Measurements from ENCODE around the gene OR52N2.

OR52N2 gene

DNA sequence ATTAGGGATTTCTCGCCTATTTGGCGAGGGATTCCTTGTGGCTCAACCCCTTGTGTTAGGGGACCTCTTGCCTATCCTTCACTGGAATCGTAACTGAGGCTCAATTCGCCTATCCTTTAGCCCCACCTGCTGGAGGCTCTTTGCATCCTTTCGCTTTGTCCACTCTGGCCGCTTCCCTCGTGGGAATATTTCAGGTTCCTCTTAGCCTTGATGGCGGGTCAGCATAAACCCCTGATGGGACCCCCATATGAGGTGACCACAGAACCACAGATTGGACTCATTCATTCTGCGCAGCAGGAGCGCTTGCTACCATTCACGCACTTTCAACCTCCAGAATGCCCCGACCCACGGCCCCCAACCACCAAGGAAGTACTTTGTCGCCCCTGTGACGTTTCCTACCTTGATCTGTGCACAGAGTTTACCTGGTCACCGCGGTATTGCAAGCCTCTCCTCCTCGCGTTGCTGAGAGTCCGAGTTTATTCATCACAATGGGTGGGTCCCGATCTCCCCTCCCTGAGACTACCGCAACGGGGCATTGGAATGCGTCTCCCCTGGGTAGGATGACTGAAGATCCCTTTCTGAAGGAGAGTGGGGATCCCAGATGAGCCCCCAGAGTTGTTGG, at the start of gene OR52N2:
Gene OR52N2, plus strand, starts transcription at position 425 of the 622 bp plus-strand sequence. CDS start 11,412 bp downstream, outside the sequence.
- peak; percentile 54 to 56 for DNase-seq (ENCODE audit: low read depth in 1 of 2, low spot score in 1 of 2)

DNA sequence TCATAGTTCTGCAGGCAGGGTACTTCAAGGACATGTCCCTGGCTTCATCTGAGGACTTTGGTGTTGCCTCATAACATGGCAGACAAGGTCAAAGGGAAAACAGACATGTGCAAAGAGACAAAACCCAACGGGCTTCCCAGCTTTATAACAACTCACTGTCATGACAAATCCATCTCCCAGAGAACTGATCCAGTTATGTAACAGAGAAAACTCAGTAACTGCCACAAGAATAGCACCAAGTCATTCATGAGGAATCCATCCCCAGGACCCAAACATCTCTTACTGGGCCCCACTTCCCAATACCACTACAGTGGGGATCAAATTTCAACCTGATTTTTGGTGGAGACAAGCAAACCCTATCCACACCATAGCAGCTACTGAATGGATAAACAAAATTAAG, 41.7 kb upstream of the OR52N2 start:
- no peak for DNase-seq (ENCODE audit: low read depth in 1 of 2, low spot score in 1 of 2)

DNA sequence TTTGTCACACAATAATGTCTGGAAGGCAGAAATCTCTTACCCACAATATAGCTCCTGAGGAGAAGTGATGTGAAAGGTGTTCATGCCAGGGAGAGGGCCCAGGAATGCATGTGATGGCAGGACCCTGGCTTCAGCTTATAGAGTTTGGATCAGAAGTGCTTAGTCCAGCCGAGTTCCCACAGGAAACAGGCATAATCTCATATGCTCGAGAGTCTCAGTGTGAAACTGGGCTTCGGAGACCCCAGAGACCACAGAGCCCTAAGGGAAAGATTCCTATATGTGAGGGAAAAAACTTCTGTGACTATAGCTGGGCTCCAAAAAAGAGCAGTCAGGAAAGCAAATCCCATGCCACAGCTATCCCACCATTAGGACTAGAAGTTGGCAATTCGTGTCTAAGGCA, 25.5 kb upstream of the OR52N2 start, which contains the start of gene OR52N5:
Gene OR52N5, minus strand, starts transcription at position 101 of the 400 bp plus-strand sequence. CDS start 4,721 bp downstream, outside the sequence.
- DNase-seq (ENCODE audit: low read depth in 1 of 2, low spot score in 1 of 2): no peak

DNA sequence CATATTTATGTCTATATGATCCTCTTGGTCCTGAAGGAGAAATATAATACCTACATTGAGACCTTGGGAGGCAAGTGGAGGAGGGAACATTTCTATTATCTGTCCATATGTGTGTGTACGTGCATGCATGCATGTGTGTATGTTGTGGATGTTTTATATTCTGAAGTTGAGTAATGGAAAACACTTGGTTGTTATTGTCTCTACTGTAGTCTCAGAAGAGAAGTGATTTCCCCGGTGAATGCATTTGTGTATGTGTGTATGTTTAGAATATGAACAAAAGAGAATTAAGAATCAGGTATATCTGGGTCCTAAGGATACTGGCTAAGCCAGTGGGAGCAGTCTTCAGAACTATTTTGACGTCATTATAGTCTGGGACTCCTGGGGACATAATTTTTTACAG, 17.6 kb upstream of the OR52N2 start, which contains the start of gene OR52N1:
Gene OR52N1, minus strand, starts transcription at position 101 of the 400 bp plus-strand sequence. CDS start 2,449 bp downstream, outside the sequence.
- DNase-seq (ENCODE audit: low read depth in 1 of 2, low spot score in 1 of 2): no peak

DNA sequence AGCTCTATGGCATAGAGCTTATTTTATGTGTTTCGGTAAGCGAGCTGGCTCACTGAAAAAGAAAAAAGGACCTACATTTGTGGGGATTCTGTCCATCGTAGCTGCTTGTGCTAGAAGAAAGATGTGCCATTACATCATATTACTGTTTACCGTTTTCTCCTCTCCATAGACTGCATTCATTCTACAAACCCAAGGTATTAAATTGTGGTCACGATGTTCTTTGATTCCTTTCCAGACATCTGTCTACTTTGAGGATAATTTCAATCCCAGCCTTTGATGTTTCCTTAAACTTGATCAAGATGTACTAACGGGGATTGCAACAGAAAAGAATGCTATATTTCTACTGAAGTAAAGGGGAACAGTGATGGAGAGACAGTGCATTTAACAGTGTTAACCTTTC, 12.2 kb upstream of the OR52N2 start:
- DNase-seq (ENCODE audit: low read depth in 1 of 2, low spot score in 1 of 2): no peak

DNA sequence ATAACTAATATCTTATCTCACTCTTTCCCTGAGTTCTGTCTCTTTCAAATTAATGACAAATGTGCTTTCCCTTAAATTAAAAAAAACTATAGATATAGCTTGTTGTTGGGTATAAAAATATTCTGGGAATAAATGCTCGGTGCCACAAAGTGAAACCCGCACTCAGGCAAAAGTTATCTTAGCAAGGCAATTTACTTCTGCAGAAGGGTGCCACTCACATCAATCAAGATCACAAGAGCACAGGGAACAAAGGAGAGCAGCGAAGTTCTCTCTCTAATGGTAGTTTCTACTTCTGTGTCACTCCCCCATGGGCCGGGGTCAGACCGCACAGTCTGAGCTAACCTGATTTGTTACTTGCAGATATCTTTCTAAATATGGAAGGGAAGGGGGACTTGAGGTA, 4.7 kb upstream of the OR52N2 start:
- no peak for DNase-seq (ENCODE audit: low read depth in 1 of 2, low spot score in 1 of 2)

DNA sequence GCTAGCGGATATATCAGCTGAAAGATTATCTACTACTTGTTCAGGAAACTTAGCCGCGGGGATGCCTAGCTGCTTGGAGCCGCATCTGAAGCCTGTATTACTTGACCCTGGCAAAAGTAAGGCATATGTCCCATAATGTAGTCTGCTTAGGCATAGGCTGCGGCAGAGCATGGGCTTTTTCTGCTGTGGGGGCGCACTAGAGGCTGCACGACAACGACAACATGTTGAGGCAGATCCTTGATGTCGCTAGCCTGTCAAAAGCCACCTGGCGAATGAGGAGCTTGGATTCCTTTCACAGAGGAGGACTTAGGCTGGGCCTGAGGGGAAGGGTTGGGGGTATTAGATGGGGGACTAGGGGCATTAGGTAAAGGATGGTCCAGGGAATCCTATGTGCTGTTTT, 1.1 kb upstream of the OR52N2 start:
- no peak for DNase-seq (ENCODE audit: low read depth in 1 of 2, low spot score in 1 of 2)

DNA sequence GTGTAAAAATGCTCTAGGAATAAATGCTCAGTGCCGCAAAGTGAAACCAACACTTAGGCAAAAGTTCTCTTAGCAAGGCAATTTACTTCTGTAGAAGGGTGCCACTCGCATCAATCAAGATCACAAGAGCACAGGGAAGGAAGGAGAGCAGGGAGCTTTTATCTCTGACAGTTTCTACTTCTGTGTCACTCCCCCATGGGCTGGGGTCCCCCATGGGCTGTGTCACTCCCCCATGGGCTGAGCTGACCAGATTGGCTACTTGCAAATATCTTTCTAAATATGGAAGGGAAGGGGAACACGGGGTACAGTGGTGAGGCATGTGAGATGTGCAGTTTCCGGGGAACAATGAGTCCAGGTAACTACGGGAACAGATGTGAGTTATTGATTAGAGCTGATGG, 397 bp downstream of the OR52N2 start:
- no peak for DNase-seq (ENCODE audit: low read depth in 1 of 2, low spot score in 1 of 2)

DNA sequence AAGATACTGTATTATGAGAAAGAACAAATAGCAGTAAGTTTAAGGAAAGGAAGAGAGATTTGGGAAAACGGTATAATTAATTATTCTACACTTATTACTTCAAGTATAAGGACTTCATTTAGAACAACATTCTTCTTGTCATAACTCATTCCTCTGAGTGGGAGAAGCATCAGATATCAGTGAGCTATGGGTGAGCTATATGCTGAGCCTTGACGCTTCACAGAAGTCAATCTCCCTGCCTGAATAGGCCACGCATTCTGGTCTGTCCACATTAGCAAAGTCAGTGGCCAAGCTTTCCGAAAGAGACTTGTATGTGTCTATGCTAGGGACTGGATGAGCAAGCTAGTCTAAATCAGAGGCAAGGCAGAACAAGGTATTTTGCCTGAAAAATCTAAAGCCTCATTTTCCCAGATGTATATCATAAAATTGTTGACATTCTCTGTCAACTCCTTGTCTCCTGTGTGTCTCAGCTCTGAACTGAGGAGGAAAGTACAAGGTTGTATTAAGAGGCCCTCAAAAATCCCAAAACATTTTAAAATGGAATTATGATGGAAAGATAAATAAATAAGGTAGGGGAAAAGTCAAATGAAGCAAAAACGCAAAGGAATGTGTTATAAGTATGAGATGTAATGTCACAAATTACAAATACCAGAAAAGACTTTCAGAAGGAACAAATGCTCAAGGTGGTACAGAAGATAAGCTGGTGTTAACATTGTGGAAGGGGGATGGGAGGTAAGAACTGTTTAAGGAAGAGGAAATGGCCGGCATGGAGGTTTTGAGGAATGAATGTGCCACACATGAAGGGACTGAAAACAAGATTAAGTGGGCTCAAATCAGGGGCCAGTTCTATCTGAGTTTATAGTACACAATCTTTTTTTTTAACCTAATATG, 1.4 kb downstream of the OR52N2 start:
- no peak for DNase-seq (ENCODE audit: low read depth in 1 of 2, low spot score in 1 of 2)

DNA sequence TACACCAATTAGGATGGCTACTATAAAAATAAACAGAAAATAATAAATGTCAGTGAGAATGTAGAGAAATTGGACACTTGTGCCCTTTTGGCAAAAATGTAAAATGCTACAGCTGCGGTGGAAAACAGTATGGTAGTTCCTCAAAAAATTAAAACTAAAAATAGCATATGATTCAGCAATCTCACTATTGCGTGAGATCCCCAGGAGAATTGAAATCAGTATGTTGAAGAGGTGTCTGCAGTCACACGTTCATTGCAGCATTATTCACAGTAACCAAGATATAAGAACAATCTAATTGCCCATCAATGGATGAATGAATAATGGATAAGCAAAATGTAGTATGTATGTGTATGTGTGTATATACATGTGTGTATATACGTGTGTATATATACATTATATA, 6.8 kb downstream of the OR52N2 start:
- no peak for DNase-seq (ENCODE audit: low read depth in 1 of 2, low spot score in 1 of 2)

DNA sequence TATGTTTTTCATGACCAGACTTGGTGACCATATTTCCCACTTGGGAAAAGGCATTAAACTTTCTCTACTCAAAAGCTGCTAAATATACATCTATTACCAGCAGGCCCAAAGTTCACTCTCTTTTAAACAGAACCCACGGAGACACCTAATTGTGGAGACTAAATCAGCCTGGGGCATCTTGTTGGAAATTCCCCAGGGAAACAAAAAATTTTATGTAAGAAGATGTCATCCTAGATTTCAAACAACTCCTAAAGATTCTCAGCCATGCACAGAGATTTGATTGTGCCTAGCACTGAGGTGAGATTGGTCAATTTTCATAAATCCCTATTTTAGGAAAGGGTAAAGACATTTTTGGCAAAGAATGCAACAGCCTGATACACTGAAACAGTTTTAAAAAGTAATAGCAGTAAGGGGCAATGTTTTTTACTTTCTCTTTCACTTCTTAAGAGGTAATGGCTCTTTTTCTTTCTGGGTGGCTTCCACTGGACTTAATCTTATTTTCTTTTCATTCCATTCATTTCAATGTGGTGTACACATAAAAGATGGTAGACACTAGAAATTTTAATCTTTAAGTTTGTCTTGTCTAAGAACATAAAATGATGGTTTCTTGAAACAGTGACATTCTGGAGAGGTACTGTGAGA, 9.6 kb downstream of the OR52N2 start:
- no peak for DNase-seq (ENCODE audit: low read depth in 1 of 2, low spot score in 1 of 2)

DNA sequence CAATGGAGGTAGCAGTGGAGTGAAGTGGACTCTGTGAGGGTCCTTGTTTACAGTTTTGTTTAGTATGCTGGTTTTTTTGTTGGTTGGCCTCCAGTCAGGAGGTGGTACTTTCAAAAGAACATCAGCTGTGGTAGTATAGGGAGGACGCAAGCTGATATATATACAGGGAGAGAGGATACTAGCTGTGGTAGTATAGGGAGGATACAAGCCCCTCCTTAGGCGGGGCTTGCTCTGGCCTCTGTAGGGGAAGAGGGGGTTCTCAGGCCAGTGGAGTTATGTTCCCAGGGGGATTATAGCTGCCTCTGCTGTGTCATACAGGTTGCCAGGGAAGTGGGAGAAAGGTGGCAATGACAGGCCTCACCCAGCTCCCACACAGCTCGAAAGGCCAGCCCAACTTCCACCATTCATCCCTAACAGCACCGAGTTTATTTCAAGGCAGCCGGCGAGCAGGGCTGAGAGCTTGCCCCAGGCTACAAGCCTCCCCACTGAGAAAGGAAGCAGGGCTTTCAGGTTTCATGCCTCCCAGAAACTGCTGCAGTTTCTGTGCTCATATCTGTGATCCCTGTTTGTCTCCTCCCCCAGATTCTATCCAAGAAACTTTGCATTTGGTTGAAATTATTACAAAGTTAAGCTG, 22.6 kb downstream of the OR52N2 start:
- no peak for DNase-seq (ENCODE audit: low read depth in 1 of 2, low spot score in 1 of 2)

DNA sequence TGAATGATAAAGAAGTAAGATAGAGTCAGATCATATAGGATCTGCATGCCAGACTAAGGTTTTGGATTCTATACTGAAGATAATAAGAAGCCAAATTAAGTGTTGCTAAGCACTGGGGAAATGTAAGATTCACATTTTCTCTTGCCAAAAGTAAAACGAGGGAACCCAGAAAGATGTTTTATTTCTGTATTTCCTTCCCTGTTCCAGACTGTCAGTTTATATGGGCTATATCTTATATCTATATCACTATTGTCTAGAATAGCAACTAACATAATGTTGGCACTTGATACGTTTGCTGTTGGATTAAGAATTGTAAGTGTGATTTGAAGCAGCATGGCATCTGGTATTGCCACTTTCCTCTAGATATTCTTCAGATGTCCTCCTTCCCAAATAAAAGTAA, 24.7 kb downstream of the OR52N2 start:
- DNase-seq (ENCODE audit: low read depth in 1 of 2, low spot score in 1 of 2): no peak

DNA sequence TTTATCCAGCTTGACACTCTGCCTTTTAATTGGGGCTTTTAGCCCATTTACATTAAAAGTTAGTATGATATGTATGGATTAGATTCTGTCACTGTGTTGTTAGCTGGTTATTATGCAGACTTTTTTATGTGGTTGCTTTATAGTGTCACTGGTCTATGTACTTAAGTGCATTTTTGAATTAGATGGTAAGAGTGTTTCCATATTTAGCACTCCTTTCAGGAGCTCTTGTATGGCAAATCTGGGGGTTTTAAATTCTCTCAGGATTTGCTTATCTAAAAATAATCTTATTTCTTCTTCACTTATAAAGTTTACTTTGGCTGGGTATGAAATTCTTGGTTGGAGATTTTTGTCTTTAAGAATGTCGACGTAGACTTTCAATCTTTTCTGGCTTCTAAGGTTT, 29.0 kb downstream of the OR52N2 start:
- DNase-seq (ENCODE audit: low read depth in 1 of 2, low spot score in 1 of 2): no peak

DNA sequence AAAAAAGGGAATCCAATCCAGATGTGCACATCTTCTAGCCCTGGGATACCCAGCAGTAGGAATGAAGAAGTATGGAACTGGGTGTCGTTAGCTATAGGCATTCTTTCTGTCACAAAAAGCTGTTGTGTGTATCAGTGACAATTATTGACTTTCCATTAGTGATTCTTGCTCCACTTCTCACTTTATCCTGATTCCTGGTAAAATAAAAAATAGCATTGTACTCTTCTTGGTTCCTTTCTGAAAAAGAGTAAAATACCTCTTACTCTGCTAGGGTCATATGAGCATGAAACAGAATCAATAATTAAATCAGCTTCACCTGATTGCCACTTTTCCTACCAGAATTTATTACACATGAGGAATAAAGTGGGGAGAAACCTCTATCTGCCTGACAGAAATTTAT, 33.1 kb downstream of the OR52N2 start, which contains the start of gene OR52E6:
Gene OR52E6, minus strand, starts transcription at position 101 of the 400 bp plus-strand sequence. Its CDS starts 0 bp downstream, at position 101.
- no peak for DNase-seq (ENCODE audit: low read depth in 1 of 2, low spot score in 1 of 2)

DNA sequence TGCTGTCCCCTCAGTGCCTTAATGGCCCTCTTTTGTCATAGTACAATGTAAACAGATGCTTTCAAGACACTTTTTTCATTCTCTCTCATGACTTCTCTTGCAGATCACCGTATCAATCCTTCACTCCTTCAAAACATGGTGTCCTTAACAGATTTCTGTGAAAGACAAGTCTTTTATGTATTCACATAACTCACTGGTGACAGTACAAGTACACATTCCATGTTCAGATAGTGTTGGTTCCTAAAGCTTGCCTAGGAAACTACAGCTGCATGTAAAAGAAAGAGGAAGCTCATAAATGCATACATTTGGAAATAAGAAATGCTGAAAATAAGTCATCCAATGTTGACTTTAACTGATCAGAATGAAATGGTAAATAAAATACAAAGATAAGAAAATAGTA, 38.0 kb downstream of the OR52N2 start:
- DNase-seq (ENCODE audit: low read depth in 1 of 2, low spot score in 1 of 2): no peak

DNA sequence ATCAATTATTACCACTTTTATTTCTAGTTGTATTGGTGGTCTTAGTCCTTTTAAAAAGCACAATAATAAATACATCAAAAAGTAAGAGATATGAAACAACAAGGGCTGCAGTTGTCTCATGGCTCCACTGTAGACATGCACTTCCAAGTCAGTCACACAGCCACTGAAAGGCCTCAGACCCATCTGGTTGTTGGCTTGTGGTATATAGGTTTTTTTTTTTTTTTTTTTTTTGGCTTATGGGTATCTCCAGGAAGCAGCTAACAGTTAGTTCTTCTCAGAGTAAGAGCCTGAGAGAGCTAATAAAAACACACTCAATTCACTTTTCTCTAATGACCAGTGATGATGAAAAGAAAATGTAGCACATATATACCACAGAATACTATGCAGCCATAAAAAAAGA, 39.0 kb downstream of the OR52N2 start:
- DNase-seq (ENCODE audit: low read depth in 1 of 2, low spot score in 1 of 2): no peak

DNA sequence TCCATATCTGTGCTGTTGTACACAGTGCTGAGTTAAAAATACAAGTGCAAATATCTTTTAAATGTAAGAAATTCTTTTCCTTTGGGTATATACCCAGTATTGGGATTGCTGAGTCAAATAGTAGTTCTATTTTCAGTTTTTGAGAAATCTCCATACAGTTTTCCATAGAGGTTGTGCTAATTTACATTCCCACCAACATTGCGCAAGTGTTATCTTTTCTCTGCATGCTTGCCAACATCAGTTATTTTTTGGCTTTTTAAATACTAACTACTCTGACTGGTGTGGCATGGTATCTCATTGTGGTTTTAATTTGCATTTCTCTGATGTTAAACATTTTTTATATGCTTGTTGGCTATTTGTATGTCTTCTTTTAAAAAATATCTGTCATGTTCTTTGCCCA, 42.3 kb downstream of the OR52N2 start:
- no peak for DNase-seq (ENCODE audit: low read depth in 1 of 2, low spot score in 1 of 2)

DNA sequence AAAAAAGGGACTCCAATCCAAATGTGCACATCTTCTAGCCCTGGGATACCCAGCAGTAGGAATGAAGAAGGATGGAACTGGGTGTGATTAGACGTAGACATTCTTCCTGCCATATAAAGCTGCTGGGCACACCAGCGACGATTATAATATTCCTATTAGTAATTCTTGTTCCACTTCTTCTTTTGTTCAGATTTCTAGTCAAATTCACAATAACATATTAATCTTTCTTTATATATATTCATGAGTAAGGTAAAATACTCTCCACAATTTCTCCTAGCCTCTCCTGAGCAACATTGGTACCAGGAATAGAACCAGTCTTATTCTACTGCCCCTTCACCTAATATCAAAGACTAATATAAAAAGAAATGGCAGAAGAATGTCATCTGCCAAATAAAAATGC, 48.9 kb downstream of the OR52N2 start, which contains the start of gene OR52E8:
Gene OR52E8, minus strand, starts transcription at position 101 of the 400 bp plus-strand sequence. Its CDS starts 0 bp downstream, at position 101.
- no peak for DNase-seq (ENCODE audit: low read depth in 1 of 2, low spot score in 1 of 2)

DNA sequence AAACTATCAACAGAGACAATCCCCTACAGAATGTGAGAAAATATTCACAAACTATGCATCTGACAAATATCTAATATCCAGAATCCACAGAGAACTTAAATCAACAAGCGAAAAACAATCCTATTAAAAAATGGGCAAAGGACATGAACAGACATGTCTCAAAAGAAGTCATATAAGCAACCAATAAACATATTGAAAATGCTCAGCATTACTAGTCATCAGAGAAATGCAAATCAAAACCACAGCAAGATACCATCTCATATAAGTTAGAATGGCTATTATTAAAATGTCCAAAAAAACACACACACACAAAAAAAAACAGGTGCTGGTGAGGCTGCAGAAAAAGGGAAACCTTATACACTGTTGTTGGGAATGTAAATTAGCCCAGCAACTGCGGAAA, 57.1 kb downstream of the OR52N2 start:
- DNase-seq (ENCODE audit: low read depth in 1 of 2, low spot score in 1 of 2): no peak
